Progenitor cell of endocrine pancreas (in vitro differentiated cells): ENCODE results near the gene FNDC11. TPM values are rescaled to one million over a fixed set of nuclear protein-coding genes. Genes with fewer than 3 reads are reported as not detected.

Experiments used
- DNase-seq: peaks from one replicate; pipeline ENCODE4 v3.0.0; 2021; ENCODE audit warnings: low spot score; ENCODE audit not compliant: unreplicated experiment
- H3K27ac Mint-ChIP-seq: 2 replicates; pipeline ENCODE4 v1.8.0; 2021; ENCODE audit warnings: mild to moderate bottlenecking, moderate library complexity, mixed read lengths
- H3K27me3 Mint-ChIP-seq: 2 replicates; pipeline ENCODE4 v1.8.0; 2021; ENCODE audit warnings: mixed read lengths
- H3K36me3 Mint-ChIP-seq: 2 replicates; pipeline ENCODE4 v1.8.0; 2022; ENCODE audit warnings: mixed read lengths; ENCODE audit not compliant: insufficient read depth
- H3K4me1 Mint-ChIP-seq: 2 replicates; pipeline ENCODE4 v1.8.0; 2021; ENCODE audit warnings: low read depth, mixed read lengths
- H3K4me3 Mint-ChIP-seq: 2 replicates; pipeline ENCODE4 v1.8.0; 2021; ENCODE audit warnings: low read depth, mild to moderate bottlenecking, moderate library complexity, mixed read lengths
- H3K9me3 Mint-ChIP-seq: 2 replicates; pipeline ENCODE4 v1.8.0; 2021; ENCODE audit warnings: low read depth, mixed read lengths
- CTCF ChIP-seq: fragments of 200-600 bp; sonication (generic); IDR thresholded peaks from one replicate; pipeline ENCODE4 v1.5.0; 2021; ENCODE audit warnings: antibody characterized with exemption, mild to moderate bottlenecking; ENCODE audit not compliant: unreplicated experiment
- total RNA-seq: library from RNA; stranded (reverse); gene quantifications from 2 replicates; pipeline ENCODE4 v1.2.1, GENCODE V29; 2021

FNDC11 gene
- total RNA-seq, 1 donor from 2014 or later, result 1.9 TPM

- Mint-ChIP-seq H3K9me3 (no peaks in the 10 kb centered on the region), H3K4me1 (peaks cover 3% of the 10 kb centered on the region), H3K36me3 (no peaks in the 10 kb centered on the region), H3K27me3 (no peaks in the 10 kb centered on the region), H3K4me3 (no peak overlapping the region), H3K27ac (no peak overlapping the region)
- DNase-seq, result no peak
- TF ChIP-seq CTCF, result no peak
Measured at GRCh38 chr20:63536241-63536977, 17.6 kb upstream of the FNDC11 start.

- no peak for DNase-seq
Measured at GRCh38 chr20:63536997-63537524, 16.9 kb upstream of the FNDC11 start, which contains the start of gene PTK6. Gene PTK6 (minus strand): TSS chr20:63537376. CDS start chr20:63537314, 62 bp downstream.

GRCh38 chr20:63537525-63538203, 16.3 kb upstream of the FNDC11 start:
- Mint-ChIP-seq H3K4me1 (peaks cover 3% of the 10 kb centered on the region), H3K4me3 (peak overlapping the region; percentile 31), H3K27me3 (no peaks in the 10 kb centered on the region), H3K36me3 (no peaks in the 10 kb centered on the region), H3K9me3 (no peaks in the 10 kb centered on the region), H3K27ac (no peak overlapping the region)
- TF ChIP-seq CTCF, result peak; percentile 97
- peak; percentile 87 for DNase-seq

More at GRCh38 chr20:63536997-63537524, 16.9 kb upstream of the FNDC11 start, which contains the start of gene PTK6:
- Mint-ChIP-seq H3K27me3 (no peaks in the 10 kb centered on the region), H3K36me3 (no peaks in the 10 kb centered on the region), H3K9me3 (no peaks in the 10 kb centered on the region), H3K4me1 (peaks cover 3% of the 10 kb centered on the region), H3K4me3 (peak within 1 kb of the TSS; percentile 31), H3K27ac (no peak within 1 kb of the TSS)
- no peak for TF ChIP-seq CTCF

GRCh38 chr20:63538204-63539091, 15.5 kb upstream of the FNDC11 start:
- DNase-seq, result no peak
- no peak overlapping the region for H3K27ac Mint-ChIP-seq
- TF ChIP-seq CTCF, result no peak
- H3K9me3 Mint-ChIP-seq, result no peaks in the 10 kb centered on the region
- H3K27me3 Mint-ChIP-seq, result peaks cover under 1% of the 10 kb centered on the region
- peak overlapping the region; percentile 31 for H3K4me3 Mint-ChIP-seq
- H3K4me1 Mint-ChIP-seq, result peaks cover 3% of the 10 kb centered on the region
- no peaks in the 10 kb centered on the region for H3K36me3 Mint-ChIP-seq

- Mint-ChIP-seq H3K4me1 (peaks cover 1% of the 10 kb centered on the region), H3K27me3 (peaks cover 5% of the 10 kb centered on the region), H3K27ac (no peak overlapping the region), H3K36me3 (no peaks in the 10 kb centered on the region), H3K4me3 (no peak overlapping the region), H3K9me3 (no peaks in the 10 kb centered on the region)
- no peak for TF ChIP-seq CTCF
- DNase-seq, result no peak
Measured at GRCh38 chr20:63539092-63539430, 14.9 kb upstream of the FNDC11 start.
